AG04450 (cell line): ENCODE data around the gene CCDC71. TPM values are rescaled to one million over a fixed set of nuclear protein-coding genes. Genes with fewer than 3 reads are reported as not detected.

ENCODE experiments used
- CTCF ChIA-PET: fragments of 300-600, 350-600 bp; formaldehyde crosslinking; extraction: SDS; loops from one replicate; lab custom pipeline; 2022; ENCODE audit warnings: antibody characterized with exemption, inconsistent platforms; lab: Charles Lee
- POLR2A ChIA-PET: fragments of 350-600 bp; formaldehyde crosslinking; extraction: SDS; loops from one replicate; lab custom pipeline; 2021; ENCODE audit warnings: antibody characterized with exemption, inconsistent platforms; lab: Yijun Ruan, JAX
- DNase-seq: peaks from one replicate; pipeline ENCODE4 v3.0.0-alpha.2; 2011; ENCODE audit warnings: low read depth, low spot score
- H3K27ac ChIP-seq: one replicate; pipeline ENCODE4 v1.5.1; 2012; ENCODE audit warnings: low read depth, low read length, control low read depth
- H3K27me3 ChIP-seq: one replicate; pipeline ENCODE4 v1.6.0; 2012; ENCODE audit warnings: low read length; ENCODE audit not compliant: control insufficient read depth, insufficient read depth
- H3K4me3 ChIP-seq: 2 replicates; pipeline ENCODE4 v1.5.1; 2011; ENCODE audit warnings: mild to moderate bottlenecking, low read depth, low read length, control low read depth
- H3K9me3 ChIP-seq: 2 replicates; pipeline ENCODE4 v1.5.1; 2012; ENCODE audit warnings: low read length; ENCODE audit not compliant: control insufficient read depth, insufficient read depth
- CTCF ChIP-seq: IDR thresholded peaks from 2 replicates; pipeline ENCODE4 v1.5.1; 2011; ENCODE audit warnings: low read depth, low read length, control low read depth, inconsistent platforms
- polyA plus RNA-seq: library from polyadenylated mRNA; depleted of rRNA; stranded (reverse); fragments of >200 nt; gene quantifications from 2 replicates; pipeline ENCODE4 v1.2.3, GENCODE V29; 2011

Gene CCDC71
- polyA plus RNA-seq, 1 experiment: 19.6 TPM

DNA sequence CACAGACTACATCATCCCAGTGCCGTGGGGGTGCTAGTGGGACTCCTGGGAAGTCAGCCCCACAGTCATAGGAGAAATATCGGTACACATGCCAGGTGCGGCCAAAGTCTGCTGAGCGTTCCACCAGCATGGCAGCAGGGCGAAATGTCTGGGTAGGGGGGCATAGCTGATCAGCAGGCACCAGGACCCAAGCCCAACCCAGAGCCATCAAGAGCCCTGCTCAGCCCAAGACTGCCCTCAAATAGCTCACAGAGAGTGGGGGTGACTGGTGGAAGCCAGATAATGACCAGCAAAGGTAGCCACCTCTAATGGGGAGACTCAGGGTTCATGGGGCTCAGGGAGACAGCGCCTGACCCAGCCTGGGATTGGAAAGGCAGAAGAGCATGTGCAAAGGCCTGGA lies 34.6 kb downstream of the CCDC71 start:
- DNase-seq: no peak
- Histone ChIP-seq H3K4me3 (peak overlapping the region; percentile 89), H3K27me3 (no peaks in the 10 kb centered on the region), H3K9me3 (no peaks in the 10 kb centered on the region), H3K27ac (no peak overlapping the region)
- no peak for TF ChIP-seq CTCF
- ChIA-PET CTCF (interaction anchor here (1.1 kb wide), 1 partner anchor 40 kb away, joined by 4 read pairs; the partner anchor contains the start of gene KLHDC8B), POLR2A (interaction anchor here (0.5 to 4.2 kb wide), 3 partner anchors 10 to 68 kb away, joined by 3 to 39 read pairs (median 29); partner anchors contain the start of genes QRICH1 and USP19)

GRCh38 chr3:49131040-49131439 lies 35.1 kb downstream of the CCDC71 start:
- no peak overlapping the region; the same call in 1 of the 2 replicates for H3K4me3 ChIP-seq
- CTCF ChIA-PET: interaction anchor here (1.1 kb wide), 1 partner anchor 40 kb away, joined by 4 read pairs; the partner anchor contains the start of gene KLHDC8B
- TF ChIP-seq CTCF: no peak

DNA sequence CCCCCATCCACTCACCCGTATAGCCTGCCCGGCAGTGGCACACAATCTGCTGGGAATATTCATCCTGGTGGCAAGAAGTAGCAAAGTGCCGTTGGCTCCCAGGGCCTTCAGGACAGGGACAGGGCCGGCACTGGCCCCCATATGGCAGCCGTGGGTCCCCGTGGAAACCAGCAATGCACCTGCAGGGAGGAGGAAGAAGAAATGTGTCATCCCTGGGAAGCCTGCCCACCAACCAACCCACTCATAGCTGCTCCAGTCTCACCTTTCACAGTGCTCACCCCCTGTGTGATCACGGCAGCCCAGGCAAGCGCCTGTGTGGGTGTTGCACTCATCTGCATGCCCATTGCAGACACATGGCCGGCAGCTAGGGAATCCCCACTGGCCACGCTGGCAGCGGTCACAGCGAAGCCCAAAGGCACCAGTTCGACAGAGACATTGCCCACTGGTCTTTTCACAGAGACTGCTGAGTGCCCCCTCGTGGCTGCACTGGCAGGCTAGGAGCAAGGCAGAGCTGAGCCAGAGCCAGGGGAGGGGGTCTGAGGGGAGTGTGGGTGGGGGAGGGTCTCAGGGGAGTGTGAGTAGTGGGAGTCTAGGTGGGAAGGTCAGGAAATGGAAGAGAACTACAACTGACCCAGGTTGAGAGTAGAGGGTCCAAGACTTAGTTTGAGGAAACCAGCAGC lies 41.0 kb downstream of the CCDC71 start:
- CTCF ChIA-PET: no interaction called here
- no peak for DNase-seq
- no peaks in the 10 kb centered on the region; the same call in 1 of the 2 replicates for H3K9me3 ChIP-seq
- no peak overlapping the region for H3K4me3 ChIP-seq
- 0 out of 2 replicates have a peak, but pooled peaks have one; percentile 6 for TF ChIP-seq CTCF
- peak overlapping the region; percentile 11 for H3K27ac ChIP-seq
- no peaks in the 10 kb centered on the region for H3K27me3 ChIP-seq
- POLR2A ChIA-PET: no interaction called here

More at GRCh38 chr3:49131040-49131439, 35.1 kb downstream of the CCDC71 start:
- no peak for DNase-seq
- Histone ChIP-seq H3K27ac (no peak overlapping the region), H3K27me3 (no peaks in the 10 kb centered on the region), H3K9me3 (no peaks in the 10 kb centered on the region)
- POLR2A ChIA-PET: interaction anchor here (0.5 to 4.2 kb wide), 2 partner anchors 10 to 68 kb away, joined by 3 to 29 read pairs; partner anchors contain the start of gene USP19

DNA sequence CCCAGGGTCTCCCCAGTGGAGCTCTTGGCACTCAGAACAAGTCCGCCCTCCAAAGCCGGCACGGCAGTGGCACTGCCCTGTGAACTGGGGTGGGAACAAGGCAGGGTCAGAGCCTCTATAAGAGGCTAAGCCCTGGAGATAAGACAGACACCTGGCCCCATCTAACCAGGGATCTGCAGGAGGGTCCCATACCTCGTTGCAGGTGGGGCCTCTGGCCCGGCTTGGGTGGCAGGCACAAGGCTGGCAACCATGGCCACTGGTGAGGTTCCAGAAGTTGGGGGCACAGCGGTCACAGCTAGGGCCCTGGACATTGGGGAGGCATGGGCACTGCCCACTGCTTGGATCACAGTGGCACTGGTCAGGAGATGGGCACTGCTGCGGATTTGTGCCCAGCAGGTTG lies 41.9 kb downstream of the CCDC71 start:
- DNase-seq: no peak
- Histone ChIP-seq H3K27ac (no peak overlapping the region), H3K9me3 (no peaks in the 10 kb centered on the region; the same call in 1 of the 2 replicates), H3K4me3 (no peak overlapping the region), H3K27me3 (no peaks in the 10 kb centered on the region)
- CTCF ChIA-PET: no interaction called here
- POLR2A ChIA-PET: no interaction called here
- TF ChIP-seq CTCF: no peak

DNA sequence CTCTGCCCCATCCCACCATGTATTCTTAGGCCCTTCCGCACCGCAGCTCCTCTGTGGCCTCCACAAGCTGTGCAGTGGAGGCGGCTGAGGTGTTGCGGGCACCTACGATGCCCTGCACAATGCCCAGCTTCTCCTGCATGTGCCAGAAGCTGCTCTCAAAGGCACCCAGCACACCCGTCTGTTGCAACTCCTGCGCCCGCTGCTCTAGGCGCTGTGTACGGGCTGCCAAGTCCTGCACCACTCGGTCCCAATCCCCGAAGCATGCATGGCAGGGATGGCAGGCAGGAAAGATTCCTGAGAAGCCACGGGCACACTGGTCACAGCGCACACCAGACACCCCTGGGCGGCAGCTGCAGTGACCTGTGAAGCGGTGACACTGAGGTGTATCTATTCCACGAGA lies 42.4 kb downstream of the CCDC71 start:
- ChIA-PET POLR2A (no interaction called here), CTCF (no interaction called here)
- H3K4me3 ChIP-seq: no peak overlapping the region
- H3K27ac ChIP-seq: no peak overlapping the region
- DNase-seq: no peak
- H3K27me3 ChIP-seq: no peaks in the 10 kb centered on the region
- TF ChIP-seq CTCF: no peak
- H3K9me3 ChIP-seq: no peaks in the 10 kb centered on the region; the same call in 1 of the 2 replicates
